Umbilical cord (tissue), 2 donors: ENCODE measurements around the gene CRIP3. TPM values are rescaled to one million over a fixed set of nuclear protein-coding genes. Genes with fewer than 3 reads are reported as not detected.
A peak's percentile ranks its signal among the peaks of the same experiment; 100 is the strongest.

Source experiments
- DNase-seq: peaks from one replicate; pipeline ENCODE4 v3.0.0-alpha.2; 2015; ENCODE audit warnings: low spot score
- total RNA-seq: library from RNA; depleted of rRNA; stranded (reverse); fragments of >200 nt; gene quantifications from one replicate; pipeline ENCODE4 v1.2.3, GENCODE V29; 2014; ENCODE audit warnings: low replicate concordance; ENCODE audit not compliant: insufficient read depth

The CRIP3 gene
- total RNA-seq, 1 donor from 2014 or later: 5.5 TPM

DNA sequence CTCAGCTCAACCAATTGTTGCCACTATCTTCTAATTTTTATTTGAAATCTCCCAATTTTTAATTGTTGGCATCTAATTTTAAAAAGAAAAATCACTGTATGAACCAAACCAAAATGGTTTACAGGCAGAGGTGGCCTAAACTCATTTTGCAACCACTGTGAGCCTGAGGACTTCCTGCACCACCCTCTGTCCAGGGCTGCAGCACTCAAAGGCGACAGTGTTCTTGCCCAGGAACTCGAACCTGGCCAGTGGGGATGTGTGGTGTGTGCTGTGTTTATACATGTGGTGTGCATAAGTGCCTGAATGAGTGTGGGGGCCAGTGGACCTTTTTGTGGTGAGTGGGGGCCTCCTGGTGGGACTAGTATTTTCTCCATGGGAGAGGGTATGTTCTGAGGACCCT, 34.9 kb downstream of the CRIP3 start:
- DNase-seq: no peak

DNA sequence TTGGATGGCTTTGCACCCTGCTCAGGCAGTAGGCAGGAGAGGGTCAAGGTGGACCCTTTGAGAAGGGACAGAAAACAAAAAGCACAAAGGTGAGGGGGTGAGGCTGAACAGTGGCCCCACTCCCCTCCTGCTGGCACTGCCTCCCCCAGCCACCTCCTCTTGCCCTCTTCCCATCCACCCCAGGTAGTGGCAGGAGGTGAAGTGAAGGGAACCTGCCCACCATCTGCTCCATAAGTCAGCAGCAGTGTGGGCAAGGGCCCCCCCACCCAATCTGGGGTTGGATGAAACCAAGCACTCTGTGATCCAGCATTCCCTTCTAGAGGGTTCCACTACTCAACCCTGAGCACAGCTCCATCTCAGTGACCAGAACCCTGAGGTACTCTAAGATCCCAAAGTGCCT, 36.7 kb downstream of the CRIP3 start:
- no peak for DNase-seq

DNA sequence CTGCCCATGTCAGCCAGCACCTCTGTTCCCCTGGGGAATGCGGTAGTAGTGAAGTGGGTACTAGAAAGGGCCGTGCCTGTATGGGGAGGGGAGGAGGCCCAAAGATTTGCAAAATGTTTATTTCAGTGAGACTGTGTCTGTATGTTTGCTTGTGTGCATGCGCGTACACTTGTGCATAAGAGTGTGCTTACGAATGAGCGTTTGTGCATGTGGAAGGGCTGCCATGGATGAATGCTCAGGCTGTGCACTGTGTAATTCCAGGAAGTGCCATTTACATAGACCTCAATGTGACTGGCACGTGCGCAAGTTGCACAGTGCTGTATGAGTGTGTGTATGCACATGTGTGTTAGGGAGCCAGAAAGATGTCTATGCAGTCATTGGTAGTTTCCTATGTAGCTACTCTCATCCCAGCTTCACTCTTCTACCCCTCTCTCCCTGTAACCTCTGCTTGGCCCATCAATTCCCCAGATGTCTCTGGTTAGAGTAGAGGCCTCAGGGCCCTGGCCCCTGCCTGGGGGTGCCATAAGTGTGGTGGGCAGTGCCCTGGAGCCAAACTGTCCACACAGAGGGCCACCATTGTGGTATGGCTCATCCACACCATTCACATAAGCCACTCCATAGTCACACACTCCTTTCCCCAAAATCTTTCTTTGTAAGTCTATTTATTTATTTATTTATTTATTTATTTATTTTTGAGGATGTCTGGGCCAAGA, 37.4 kb downstream of the CRIP3 start:
- no peak for DNase-seq

DNA sequence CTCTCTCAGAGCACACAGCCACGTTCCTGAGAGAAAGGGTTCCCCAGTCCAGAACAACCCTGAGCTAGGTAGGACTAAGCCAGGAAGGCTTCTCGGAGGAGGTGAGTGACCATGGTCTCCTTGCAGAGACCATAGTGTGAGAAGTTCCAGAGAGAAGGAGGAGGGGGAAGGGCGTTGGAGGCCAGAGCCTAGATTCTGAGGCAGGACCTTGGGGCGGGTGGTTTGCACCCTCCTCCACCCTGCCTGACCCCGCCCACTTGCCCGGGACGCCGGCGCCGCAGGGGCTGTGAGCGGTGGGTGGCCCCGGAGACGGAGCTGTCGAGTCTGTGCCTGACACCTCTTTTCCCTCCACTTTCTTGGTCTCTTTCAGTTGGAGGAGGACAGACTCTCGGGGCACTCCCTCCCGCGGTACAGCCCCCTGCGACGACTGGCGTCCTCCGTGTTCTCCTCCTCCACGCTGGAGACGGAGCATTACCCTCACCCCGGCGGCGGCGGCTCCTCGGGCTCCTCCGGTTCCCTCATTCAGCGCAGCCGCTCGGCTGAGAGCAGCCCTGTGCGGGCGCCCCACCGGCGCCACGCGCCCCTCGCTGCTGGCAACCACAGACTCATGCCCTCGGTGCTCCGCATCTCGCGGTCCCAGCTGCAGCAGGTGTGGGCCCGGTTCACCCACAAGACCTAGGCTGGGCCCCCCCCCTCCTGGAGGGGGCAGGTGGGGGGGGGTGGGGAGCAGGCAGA, 39.2 kb downstream of the CRIP3 start:
- DNase-seq: no peak

DNA sequence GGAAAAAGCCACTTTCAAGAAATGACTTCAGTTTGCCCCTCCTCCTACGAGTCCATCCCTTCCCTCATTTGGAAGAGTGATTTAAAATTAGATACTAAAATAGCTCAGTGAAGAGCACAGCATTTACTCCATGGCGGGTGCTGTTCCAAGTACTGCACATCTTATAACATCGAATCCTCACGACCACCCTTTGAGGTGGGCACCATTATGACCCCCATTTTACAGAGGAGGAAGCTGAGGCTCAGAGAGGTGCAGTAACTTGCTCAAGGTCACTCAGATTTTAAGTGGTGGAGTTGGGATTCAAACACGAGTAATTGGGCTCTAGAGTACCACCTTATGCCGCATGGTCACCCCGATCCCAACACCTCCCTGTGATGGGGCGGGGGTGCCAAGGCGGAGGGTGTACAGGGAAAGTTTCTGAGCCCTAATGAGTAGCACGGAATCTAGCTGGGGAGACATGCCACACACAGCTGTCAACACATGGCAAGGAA, 39.8 kb downstream of the CRIP3 start:
- DNase-seq: no peak

DNA sequence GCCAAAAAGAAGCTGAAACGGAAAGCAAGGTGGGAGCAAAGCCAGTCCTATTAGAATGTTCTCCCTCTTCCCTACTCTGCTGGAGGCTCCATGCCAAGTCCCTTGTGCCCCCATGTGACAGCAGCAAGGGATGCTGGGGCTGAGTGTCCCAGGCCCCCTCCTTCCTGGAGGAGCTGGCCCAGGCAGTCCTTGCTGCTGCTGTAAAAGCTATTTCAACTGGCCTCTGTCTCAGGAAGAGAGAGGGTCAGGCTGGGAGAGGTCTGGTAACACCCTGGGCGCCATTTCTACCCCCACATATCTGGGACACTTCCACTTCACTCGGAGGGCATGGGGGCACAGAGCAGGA, 40.3 kb downstream of the CRIP3 start:
- peak; percentile 44 for DNase-seq

DNA sequence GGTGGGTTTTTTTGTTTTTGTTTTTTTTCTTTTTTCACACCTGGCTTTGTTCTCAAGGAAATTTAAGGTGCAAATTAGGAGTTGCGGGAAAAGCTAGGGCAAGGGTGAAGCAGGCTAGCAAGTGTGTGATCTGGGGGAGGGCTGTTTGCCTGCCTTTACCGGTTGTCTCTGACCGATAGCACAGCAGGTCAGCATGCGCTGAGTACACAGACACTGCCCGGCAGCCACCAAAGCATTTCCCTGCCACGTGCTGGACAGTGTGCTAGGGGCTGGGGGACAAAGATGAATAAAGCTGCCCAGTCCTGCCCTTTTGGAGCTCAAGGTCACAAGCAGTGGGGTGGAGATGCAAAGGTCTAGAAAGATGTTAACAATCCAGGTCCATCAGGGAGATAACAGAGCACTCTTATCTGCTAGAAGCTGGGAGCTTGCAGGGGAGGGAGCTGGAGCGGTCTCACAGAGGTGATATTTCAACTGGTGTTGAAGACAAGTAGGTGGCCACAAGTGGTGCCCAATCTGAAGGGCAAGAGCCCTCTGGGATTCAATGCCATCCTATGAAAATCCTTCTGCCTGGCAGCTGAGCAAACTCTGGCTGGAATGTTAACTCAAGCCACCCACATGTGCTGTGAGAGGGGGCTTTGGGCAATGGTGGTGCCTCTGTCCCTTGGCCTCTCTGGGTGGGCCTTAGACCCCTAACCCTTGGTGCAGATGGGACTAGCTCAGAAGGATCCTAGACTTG, 40.8 kb downstream of the CRIP3 start:
- DNase-seq: no peak

DNA sequence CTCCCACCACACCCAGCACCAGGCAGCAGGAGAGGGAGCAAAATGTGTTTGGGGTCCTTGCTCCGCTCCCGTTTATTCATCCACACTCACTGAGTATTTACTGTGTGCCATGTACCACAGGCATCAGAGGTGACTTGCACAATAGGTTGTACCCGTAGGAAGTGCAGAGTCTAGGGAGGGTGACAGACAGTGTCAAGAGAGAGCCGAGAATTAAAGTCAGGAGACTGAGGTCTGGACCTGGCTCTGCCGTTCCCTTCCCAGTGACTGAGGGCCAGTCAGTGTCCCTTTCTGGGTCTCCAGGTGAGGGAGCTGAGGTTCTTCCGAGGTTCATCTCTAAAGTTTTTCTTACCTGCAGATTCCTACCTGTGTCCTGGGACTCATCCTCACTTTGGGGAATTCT, 43.1 kb downstream of the CRIP3 start:
- DNase-seq: no peak

DNA sequence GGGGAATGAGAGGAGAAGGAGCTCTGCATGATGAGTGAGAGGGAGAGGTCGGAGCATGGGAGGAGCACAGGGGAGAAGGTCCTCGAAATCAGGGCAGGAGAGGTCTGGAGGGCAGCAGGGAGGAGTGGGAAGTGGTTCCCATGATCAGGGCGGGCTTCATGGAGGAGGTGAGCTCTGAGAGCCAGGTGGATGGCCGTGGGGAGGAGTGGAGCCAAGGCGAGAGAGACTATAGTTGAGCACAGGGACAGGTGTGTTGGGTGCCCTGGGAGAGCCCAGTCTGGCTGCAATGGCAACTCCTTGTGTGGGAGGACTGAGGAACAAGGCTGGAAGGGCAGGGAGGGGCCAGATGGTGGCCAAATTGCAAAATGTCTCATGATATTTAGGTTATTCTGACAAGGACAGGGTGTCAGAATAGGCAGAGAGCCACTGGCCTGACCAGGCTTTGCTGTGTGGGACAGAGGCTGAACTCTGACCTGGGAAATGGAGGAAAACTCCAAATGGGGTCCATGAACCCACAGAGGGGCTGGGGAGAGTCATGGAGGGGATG, 44.0 kb downstream of the CRIP3 start:
- DNase-seq: no peak

DNA sequence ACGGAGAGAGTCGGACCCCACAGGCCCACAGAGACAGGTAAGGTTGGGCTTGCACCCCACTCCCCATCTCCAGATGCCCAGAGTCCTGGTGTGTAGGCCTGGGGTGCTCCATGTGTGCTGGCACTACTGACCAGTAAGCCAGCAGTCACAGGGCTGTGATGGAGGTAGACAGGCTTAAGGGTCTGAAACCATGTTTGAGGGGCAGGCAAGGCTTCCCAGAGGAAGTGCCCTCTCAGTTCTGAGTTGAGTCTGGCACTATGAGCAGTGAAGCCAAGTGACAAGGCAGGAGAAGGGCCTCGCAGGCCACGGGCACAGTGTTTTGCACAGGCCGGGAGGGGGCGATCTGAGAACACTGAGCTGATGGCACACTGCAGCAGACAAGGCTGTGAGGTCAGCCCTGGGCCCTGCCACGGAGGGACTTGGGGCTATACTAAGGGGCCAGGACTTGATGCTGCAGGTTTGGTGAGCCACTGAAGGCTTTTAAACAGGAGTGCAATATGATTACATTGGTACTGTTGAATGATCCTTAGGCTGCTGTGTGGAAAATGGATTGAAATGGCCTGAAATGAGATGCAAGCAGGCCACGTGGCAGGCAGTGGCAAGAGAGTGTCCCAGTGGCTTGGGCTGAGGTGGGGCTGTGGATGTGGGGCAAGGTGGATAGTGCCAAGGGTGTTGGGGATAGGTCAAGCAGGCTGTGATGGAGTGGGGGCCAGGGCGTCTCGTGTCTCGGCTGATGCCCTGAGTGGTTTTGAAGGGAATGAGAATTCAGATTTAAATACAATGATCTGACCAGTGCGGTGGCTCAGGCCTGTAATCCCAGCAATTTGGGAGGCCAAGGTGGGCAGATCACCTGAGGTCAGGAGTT, 45.1 kb downstream of the CRIP3 start:
- peak; percentile 79 for DNase-seq

DNA sequence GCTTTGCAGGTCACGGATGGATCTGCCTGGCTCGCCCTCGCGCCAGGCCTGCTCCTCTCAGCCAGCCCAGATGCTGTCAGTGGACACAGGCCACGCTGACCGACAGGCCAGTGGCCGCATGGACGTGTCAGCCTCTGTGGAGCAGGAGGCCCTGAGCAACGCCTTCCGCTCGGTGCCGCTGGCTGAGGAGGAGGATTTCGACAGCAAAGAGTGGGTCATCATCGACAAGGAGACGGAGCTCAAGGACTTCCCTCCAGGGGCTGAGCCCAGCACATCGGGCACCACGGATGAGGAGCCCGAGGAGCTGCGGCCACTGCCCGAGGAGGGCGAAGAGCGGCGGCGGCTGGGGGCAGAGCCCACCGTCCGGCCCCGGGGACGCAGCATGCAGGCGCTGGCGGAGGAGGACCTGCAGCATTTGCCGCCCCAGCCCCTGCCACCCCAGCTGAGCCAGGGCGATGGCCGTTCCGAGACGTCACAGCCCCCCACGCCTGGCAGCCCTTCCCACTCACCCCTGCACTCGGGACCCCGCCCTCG, 45.8 kb downstream of the CRIP3 start:
- DNase-seq: no peak

DNA sequence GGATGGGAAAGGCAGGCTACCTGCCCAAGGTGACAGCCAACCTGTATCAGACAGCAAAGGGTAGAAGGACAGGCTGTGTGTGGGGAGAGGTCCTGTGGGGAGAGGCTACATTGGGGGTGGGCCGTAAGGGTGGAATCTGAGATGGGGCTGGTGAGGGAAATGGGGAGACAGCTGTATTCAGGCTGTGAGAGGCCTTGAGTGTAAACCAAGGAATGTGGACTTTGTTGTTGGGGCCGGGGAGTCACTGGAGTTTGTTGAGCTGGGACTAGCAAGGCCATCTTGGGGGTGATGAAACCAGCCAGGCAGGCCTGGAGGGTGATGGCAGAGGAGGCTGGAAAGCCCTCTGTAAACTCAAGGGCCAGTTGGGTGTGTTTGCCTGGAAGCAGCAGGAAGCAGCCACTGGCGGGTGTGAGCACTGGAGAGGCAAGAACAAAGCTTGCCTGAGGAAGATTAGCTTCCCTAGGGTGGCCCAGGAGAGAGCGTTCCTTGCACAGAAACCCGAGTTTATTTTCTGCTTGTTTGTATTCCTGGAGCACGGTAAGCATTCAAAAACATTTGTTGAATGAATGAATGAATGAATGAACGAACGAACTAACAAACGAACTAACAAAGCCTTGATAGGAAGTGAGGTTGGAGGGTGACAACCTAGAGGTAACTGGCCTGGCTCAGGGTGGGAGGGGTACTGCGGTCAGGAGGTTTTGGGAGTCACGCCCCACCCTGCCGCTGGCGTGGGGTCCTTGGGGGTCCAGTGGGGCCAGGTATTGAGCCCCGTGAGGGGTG, 46.4 kb downstream of the CRIP3 start:
- DNase-seq: no peak

DNA sequence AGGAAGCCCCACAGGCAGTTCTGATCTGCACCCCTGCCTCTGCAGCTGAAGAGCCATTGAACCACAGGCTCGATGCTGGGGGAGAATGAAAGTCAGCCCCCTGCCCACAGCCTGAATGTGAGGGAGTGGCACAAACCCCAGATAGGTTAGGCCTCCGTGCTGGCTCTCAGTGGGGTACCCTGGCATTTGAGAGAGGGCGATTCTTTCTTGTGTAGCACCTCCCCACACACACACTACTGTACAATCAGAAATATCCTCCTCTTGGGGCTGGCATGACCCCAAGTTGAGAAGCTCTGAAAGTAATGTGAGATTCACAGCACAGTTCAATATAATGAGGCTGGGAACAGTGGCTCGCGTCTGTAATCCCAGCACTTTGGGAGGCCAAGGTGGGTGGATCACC, 47.4 kb downstream of the CRIP3 start:
- DNase-seq: no peak

DNA sequence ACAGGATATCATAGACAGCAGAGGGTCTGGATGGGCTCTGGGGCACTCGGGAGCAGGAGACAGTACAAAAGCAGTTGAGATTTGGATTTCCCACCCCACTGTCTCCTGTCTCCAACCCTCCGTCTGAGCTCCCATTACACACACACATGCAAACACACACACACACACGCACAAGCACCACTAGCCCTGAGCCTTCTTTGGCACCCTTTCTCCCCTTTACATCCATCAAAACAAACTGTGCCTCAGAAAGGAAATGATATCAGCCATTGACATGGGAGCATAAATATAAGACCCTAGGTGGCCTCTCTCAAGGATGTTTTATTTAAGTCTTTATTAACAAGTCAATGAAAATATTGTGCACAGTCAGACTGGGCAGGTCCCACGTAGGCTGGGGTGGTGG, 47.8 kb downstream of the CRIP3 start:
- no peak for DNase-seq

DNA sequence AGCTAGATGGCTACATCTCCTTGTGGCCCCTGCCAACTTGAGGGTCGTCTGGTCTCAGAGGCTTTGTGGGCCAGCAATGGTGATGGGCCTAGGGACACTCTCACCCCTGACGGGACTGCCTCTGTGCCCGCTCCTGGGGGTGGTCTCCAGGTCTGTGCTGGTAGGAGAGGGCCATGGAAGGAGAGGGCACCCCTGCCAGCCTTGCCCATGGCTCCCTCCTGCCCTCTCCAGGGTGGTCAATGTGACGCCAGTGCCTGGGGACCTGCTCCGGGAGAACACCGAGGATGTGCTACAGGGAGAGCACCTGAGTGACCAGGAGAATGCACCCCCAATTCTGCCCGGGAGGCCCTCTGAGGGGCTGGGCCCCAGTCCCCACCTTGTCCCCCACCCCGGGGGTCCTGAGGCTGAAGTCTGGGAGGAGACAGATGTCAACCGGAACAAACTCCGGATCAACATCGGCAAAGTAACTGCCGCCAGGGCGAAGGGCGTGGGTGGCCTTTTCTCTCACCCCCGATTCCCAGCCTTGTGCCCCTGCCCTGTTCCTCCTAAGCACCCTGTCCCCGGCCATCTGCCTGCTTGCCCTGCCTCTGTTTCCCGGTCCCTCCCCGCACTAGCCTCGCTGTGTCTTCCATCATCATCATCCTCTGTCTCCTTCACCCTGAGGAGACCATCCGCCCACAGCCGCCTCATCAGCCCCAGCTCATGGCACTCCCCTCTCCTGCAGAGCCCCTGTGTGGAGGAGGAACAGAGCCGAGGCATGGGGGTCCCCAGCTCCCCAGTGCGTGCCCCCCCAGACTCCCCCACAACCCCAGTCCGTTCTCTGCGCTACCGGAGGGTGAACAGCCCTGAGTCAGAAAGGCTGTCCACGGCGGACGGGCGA, 49.6 kb downstream of the CRIP3 start:
- no peak for DNase-seq

DNA sequence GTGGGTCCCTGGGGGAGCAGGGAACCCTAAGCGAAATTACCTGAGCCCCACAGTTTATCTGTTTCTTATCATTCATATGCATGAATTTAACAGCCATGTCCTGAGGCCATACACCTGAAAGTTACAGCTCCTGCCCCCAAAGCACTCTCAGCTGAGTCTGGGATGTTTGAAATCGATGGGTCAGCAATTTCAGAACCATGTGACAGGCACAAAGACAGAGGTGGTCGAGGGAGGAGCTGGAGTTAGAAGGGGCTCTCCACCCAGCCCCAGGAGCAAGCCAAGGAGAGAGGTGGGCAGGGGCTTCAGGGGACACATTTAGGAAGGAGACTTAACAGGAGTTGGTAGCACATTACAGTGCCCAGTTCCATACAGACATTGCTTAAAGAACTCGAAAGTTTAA, 50.4 kb downstream of the CRIP3 start:
- DNase-seq: no peak

DNA sequence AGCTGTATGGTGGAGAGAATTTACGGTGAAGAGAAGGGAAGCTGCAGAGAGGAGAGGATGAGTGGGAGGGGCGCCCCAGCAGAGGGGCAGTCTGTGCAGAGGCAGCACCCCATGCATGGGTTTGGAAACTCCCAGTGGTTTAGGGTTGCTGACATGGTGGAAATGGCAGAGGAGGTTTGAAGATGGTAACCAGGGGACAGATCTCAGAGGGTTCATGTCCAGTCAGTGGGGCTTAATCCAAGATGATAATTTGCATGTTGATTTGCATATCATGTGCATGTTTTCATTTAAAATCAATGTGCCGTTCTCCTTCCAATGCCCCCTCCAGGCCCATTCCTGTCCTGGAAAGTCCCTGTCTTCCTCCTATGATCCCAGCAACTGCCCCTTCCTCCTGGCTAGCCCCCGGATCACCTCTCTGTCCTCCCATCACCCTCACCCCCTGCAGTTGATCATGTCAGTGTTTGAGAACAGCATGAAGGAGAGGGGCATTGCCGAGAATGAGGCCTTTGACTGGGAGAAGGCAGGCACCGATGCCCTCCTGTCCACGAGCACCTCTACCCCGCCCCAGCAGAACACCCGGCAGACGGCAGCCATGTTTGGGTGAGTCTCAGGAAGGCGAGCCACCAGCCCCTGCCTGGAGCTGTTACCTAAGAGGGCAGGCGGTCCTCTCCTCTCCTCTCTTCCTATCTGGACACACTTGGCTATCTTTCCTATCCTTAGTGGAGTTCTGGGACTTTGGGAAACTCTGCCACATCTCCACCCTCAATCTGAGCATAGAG, 51.1 kb downstream of the CRIP3 start:
- no peak for DNase-seq

DNA sequence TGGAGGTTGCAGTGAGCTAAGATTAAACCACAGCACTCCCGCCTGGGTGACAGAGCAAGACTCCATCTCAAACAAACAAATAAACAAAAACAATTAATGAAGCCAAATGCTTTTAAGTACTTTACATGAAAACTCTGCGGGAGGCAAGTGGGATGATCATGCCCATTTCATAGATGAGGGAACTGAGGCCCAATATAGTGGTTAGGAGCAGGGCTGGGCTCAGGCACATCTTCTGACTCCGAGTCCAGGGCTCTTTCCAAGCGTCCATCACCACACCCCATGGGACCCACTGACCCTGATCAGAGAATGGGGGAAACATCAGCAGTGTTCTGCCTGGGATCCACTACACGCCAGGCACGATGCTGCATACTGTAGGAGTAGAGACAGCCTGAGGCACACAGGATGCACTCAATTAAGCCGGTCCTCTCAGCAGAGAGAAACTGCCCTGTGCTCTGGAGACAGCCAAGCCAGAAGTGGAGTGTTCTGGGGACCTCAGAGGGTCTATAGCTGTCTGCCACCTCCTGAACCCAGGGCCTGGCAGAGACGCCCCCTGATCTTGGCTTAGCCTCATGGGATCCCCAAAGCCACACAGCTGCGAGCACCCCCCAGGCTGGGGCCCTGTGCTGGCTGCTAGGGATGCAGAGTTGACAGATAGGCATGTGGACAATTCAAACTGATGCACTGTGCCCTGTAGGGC, 51.8 kb downstream of the CRIP3 start:
- no peak for DNase-seq
